Stomach (tissue), 9 donors: ENCODE measurements around the gene PRR18. TPM values are rescaled to one million over a fixed set of nuclear protein-coding genes. Genes with fewer than 3 reads are reported as not detected.

ENCODE experiments used
- DNase-seq, 2 donors: peaks; one replicate each; pipeline versions ENCODE4 v3.0.0 to v3.0.0-alpha.2; 2013 to 2019
- H3K27ac ChIP-seq, 5 donors: fragments of 200-600 bp in 4 of 5; sonication (generic) in 4 of 5; one replicate each; pipeline ENCODE4 v1.5.1; 2013 to 2019; ENCODE audit warnings: mild to moderate bottlenecking in 1 of 5, moderate library complexity in 1 of 5
- H3K27me3 ChIP-seq, 3 donors: fragments of 200-600 bp; sonication (generic); one replicate each; pipeline ENCODE4 v1.5.1; 2017 to 2019; ENCODE audit warnings: mixed run types in 1 of 3
- H3K36me3 ChIP-seq, 4 donors: fragments of 200-600 bp; sonication (generic); 1 replicate in 3 of 4; 2 replicates in 1 of 4; pipeline ENCODE4 v1.5.1; 2016 to 2019
- H3K4me1 ChIP-seq, 4 donors: fragments of 200-600 bp; sonication (generic); one replicate each; pipeline ENCODE4 v1.5.1; 2016 to 2019
- H3K4me3 ChIP-seq, 4 donors: fragments of 200-600 bp; sonication (generic) in 3 of 4; one replicate each; pipeline ENCODE4 v1.5.1; 2016 to 2019; ENCODE audit warnings: mild to moderate bottlenecking in 1 of 4
- H3K9me3 ChIP-seq, 4 donors: fragments of 200-600 bp; sonication (generic); one replicate each; pipeline ENCODE4 v1.5.1; 2016 to 2019
- EP300 ChIP-seq: sonication (generic); formaldehyde crosslinking; IDR thresholded peaks from one replicate; pipeline ENCODE4 v1.6.1; 2017; ENCODE audit warnings: antibody characterized with exemption
- POLR2A ChIP-seq, 4 donors: fragments of 450-650 bp; IDR thresholded peaks; one replicate each; pipeline ENCODE4 v1.6.1; 2016; ENCODE audit warnings: antibody characterized with exemption in 4 of 4, control low read depth in 2 of 4, mild to moderate bottlenecking in 1 of 4, moderate library complexity in 1 of 4
- POLR2AphosphoS5 ChIP-seq, 3 donors: sonication (generic); formaldehyde crosslinking; IDR thresholded peaks; one replicate each; pipeline ENCODE4 v1.6.1; 2016; ENCODE audit warnings: antibody characterized with exemption in 3 of 3
- WGBS, 5 donors: extraction: QIAGEN DNeasy Blood & Tissue Kit in 3 of 5; methylation state at CpG; one replicate each; pipeline versions ENCODE4 v1.1.5 to v1.1.7; 2013 to 2018; 5-methylcytosine and 5-hydroxymethylcytosine counted together
- intact Hi-C: fragments of 100-400 bp; cut with DNase I; formaldehyde crosslinking; loops from one replicate; pipeline ENCODE4 v1.15.1; 2023; ENCODE audit warnings: low total_unique reads
- polyA plus RNA-seq, 3 donors: library from polyadenylated mRNA; stranded (reverse); fragments of 200-250 nt; gene quantifications; one replicate each; pipeline ENCODE4 v1.2.3, GENCODE V29; 2013
- total RNA-seq, 5 donors: library from RNA; depleted of rRNA; stranded (reverse); fragments of >200 nt; gene quantifications; one replicate each; pipeline versions ENCODE4 v1.1.0 to v1.2.3, GENCODE V29; 2014 to 2016
- TF ChIP-seq, protein P1 (sequence below), 7 experiments: fragments of 450-650 bp in 4 of 7; fragments of 200-600 bp in 3 of 7; sonication (generic) in 3 of 7; IDR thresholded peaks; one replicate each; pipeline ENCODE4 v1.5.1; 2016 to 2019; ENCODE audit warnings: antibody characterized with exemption in 7 of 7, control low read depth in 2 of 7, mild to moderate bottlenecking in 1 of 7
- donor health status: healthy with polysubstance abuse.
- donor health status: Bipolar disorder and iron deficiency.
- donor health status: healthy.

Gene PRR18
- total and polyA plus RNA-seq, 8 donors: 0.18 TPM; not detected in 7

DNA sequence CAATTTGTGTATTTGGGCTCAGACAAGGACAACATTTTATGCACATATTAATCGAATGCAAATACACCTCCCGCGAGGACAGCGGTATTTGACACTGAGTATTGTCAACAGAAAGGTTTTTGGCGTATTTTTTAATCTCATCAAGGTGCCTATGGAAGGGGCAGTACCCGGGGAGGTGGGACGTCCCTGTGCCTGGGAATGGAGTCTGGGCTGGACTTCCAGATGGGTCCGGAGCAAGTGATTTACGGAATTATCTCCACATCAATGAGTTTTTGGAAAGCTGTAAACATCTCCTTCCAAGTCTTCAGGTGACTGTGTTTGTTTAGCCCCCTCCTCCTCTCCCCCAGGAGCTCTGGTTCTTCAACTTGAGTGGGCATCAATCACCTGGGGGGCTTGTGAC is 39.8 kb downstream of the PRR18 start:
- DNase-seq: no peak
- intact Hi-C loops: no loop called here
- 15 to 29% (median 20%) methylated on average over 9 of the region's 9 CpGs for WGBS, 5 donors
- H3K36me3 ChIP-seq: no peaks in the 10 kb centered on the region
- H3K4me3 ChIP-seq: no peak overlapping the region
- H3K9me3 ChIP-seq: no peaks in the 10 kb centered on the region
- peaks cover 0 to 42% (median 16%) of the 10 kb centered on the region in 3 donors for H3K27me3 ChIP-seq
- no peak overlapping the region for H3K27ac ChIP-seq
- H3K4me1 ChIP-seq: no peaks in the 10 kb centered on the region
- TF ChIP-seq, protein P1, sequence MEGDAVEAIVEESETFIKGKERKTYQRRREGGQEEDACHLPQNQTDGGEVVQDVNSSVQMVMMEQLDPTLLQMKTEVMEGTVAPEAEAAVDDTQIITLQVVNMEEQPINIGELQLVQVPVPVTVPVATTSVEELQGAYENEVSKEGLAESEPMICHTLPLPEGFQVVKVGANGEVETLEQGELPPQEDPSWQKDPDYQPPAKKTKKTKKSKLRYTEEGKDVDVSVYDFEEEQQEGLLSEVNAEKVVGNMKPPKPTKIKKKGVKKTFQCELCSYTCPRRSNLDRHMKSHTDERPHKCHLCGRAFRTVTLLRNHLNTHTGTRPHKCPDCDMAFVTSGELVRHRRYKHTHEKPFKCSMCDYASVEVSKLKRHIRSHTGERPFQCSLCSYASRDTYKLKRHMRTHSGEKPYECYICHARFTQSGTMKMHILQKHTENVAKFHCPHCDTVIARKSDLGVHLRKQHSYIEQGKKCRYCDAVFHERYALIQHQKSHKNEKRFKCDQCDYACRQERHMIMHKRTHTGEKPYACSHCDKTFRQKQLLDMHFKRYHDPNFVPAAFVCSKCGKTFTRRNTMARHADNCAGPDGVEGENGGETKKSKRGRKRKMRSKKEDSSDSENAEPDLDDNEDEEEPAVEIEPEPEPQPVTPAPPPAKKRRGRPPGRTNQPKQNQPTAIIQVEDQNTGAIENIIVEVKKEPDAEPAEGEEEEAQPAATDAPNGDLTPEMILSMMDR (IDR thresholded peaks at IDR 0.05): no peak
- TF ChIP-seq EP300: no peak
- no peak for TF ChIP-seq POLR2A (IDR thresholded peaks at IDR 0.05)
- no peak for TF ChIP-seq POLR2AphosphoS5 (IDR thresholded peaks at IDR 0.05)

DNA sequence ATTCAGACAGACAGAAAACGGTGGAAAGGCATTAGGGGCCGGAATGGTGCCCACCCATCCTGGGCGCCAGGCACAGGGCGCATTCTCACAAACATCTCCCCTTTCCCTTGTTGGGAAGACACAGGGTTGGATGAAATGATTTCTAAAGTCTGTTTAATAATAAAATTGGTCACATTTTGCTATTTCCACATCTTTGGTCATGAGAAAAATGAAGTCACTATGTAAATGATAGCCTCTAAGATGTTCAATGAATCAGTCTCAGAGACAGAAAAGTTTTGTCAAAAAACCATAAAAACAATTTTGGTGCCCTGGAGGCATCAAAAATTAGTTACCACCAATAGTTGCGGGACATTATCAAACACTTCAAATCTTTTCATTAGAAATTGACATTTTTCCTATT is 40.7 kb downstream of the PRR18 start:
- no peak overlapping the region for H3K4me3 ChIP-seq
- no peaks in the 10 kb centered on the region for H3K4me1 ChIP-seq
- peaks cover 0 to 46% (median 16%) of the 10 kb centered on the region in 3 donors for H3K27me3 ChIP-seq
- no peaks in the 10 kb centered on the region for H3K9me3 ChIP-seq
- TF ChIP-seq EP300 (no peak), POLR2A (IDR thresholded peaks at IDR 0.05) (no peak), POLR2AphosphoS5 (IDR thresholded peaks at IDR 0.05) (no peak)
- TF ChIP-seq, protein P1 (IDR thresholded peaks at IDR 0.05): no peak
- WGBS, 5 donors: 90 to 97% (median 94%) methylated on average over 5 of the region's 5 CpGs
- intact Hi-C loops: no loop called here
- no peak for DNase-seq
- H3K27ac ChIP-seq: no peak overlapping the region
- H3K36me3 ChIP-seq: no peaks in the 10 kb centered on the region

DNA sequence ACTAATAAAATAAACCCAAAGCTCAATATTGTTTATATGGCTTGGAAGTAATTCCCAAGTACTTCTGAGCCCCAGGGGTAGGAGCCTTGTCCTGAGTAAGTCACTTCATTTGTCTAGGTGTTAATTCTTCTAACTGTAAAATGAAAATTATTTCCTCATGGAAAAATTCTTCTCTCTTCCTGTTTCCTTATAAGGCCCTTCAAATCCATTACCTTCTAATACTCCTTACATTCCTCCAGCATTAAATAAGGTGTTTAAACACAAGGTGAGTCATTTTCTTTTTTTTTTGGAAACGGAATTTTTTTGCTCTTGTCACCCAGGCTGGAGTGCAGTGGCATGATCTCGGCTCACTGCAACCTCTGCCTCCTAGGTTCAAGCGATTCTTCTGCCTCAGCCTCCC is 41.9 kb downstream of the PRR18 start:
- no peak for DNase-seq
- TF ChIP-seq, protein P1 (IDR thresholded peaks at IDR 0.05): no peak
- TF ChIP-seq POLR2A (IDR thresholded peaks at IDR 0.05) (no peak), EP300 (no peak), POLR2AphosphoS5 (IDR thresholded peaks at IDR 0.05) (no peak)
- no peaks in the 10 kb centered on the region for H3K9me3 ChIP-seq
- intact Hi-C loops: no loop called here
- H3K27me3 ChIP-seq: peaks cover 0 to 37% (median 16%) of the 10 kb centered on the region in 3 donors
- WGBS, 5 donors: 75 to 85% (median 82%) methylated on average over 3 of the region's 3 CpGs
- no peak overlapping the region for H3K4me3 ChIP-seq
- no peaks in the 10 kb centered on the region for H3K4me1 ChIP-seq
- H3K27ac ChIP-seq: no peak overlapping the region
- no peaks in the 10 kb centered on the region for H3K36me3 ChIP-seq

DNA sequence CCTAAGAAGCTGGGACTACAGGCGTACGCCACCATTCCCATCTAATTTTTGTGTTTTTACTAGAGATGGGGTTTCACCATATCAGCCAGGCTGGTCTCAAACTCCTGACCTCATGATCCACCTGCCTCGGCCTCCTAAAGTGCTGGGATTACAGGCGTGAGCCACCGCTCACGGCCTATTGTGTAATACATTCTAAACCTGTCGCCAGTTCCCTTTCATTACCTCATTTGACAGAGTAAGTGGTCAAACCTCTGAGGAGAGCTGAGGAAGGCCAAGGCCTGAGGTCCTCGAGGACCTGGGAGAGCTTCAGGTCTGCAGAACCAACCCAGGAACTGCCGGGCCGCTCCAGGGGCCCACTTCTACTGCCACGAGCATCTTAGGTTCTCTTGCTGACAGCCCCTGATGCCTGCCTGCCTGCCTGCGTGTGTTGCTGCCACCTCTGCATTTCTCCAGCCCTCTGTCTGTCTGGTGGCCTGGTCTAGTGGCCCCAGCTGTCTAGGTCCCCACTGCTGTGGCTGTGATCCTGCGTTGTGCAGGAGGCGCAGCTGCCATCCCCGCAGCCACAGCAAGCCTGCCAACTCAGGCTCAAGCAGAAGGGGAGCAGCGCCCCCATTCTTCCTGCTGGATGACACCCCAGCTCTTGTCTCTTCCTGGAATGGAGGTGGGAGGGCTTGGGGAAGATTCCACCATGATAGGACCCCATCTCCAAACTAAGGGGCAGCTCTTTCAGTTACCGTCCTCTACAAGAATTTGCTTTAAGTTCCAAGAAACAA is 45.3 kb downstream of the PRR18 start:
- Histone ChIP-seq H3K4me3 (no peak overlapping the region), H3K36me3 (no peaks in the 10 kb centered on the region), H3K27ac (no peak overlapping the region), H3K9me3 (no peaks in the 10 kb centered on the region), H3K4me1 (no peaks in the 10 kb centered on the region), H3K27me3 (peaks cover 0 to 20% (median 0%) of the 10 kb centered on the region in 3 donors)
- TF ChIP-seq POLR2AphosphoS5 (IDR thresholded peaks at IDR 0.05): no peak
- TF ChIP-seq POLR2A (IDR thresholded peaks at IDR 0.05): no peak
- TF ChIP-seq, protein P1 (IDR thresholded peaks at IDR 0.05): no peak
- no peak for TF ChIP-seq EP300
- DNase-seq: no peak
- intact Hi-C loops: no loop called here
- 82 to 91% (median 89%) methylated on average over 14 to 17 of the region's 17 CpGs for WGBS, 5 donors
